ENCODE results near the gene SLCO3A1.

- TF ChIP-seq POLR2AphosphoS5 (IDR thresholded peaks at IDR 0.05; ENCODE audit: low read depth) (no peak), GABPA (IDR thresholded peaks at IDR 0.05; ENCODE audit: low read depth) (no peak), REST (IDR thresholded peaks at IDR 0.05; ENCODE audit: insufficient replicate concordance, low read depth) (no peak)
- TF ChIP-seq, protein P1, sequence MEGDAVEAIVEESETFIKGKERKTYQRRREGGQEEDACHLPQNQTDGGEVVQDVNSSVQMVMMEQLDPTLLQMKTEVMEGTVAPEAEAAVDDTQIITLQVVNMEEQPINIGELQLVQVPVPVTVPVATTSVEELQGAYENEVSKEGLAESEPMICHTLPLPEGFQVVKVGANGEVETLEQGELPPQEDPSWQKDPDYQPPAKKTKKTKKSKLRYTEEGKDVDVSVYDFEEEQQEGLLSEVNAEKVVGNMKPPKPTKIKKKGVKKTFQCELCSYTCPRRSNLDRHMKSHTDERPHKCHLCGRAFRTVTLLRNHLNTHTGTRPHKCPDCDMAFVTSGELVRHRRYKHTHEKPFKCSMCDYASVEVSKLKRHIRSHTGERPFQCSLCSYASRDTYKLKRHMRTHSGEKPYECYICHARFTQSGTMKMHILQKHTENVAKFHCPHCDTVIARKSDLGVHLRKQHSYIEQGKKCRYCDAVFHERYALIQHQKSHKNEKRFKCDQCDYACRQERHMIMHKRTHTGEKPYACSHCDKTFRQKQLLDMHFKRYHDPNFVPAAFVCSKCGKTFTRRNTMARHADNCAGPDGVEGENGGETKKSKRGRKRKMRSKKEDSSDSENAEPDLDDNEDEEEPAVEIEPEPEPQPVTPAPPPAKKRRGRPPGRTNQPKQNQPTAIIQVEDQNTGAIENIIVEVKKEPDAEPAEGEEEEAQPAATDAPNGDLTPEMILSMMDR (IDR thresholded peaks at IDR 0.05; ENCODE audit: insufficient read depth, low read length), result no peak
Observed at GRCh38 chr15:91891788-91892345, 38.4 kb downstream of the SLCO3A1 start.

Measured in HL-60 (cell line).